ENCODE results near the gene VPS33A. TPM values are rescaled to one million over a fixed set of nuclear protein-coding genes. Genes with fewer than 3 reads are reported as not detected.

Gene VPS33A
- polyA plus RNA-seq, 1 donor (not counting 4 experiments of a cell fraction or from before 2014, with no cell fraction given) = 17.5 TPM

DNA sequence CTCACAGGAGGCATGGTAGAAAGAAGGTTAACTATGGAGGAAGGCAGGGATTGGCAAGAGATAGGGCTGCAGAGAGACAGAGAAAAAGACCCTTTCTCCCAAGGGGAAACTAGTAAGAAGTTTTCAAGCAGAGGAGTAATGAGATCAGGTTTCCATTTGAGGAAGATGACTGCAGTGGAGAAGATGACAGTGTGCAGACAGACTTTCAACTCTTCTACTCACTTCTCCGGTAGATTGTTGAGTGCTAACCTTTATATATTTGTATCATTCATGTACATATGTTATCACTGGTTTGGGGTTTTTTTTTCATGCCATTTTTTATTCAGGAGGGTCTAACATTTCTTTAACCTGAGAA, 68.7 kb downstream of the VPS33A start:
- no peaks in the 10 kb centered on the region for H4K20me1 ChIP-seq (ENCODE audit: control insufficient read depth, extremely low read depth, insufficient read depth, low read length)
- no peaks in the 10 kb centered on the region for H3K36me3 ChIP-seq (ENCODE audit: control insufficient read depth in 2 of 2, extremely low read depth in 1 of 2, insufficient read depth in 2 of 2, low read length in 2 of 2)
- H3K9me1 ChIP-seq (ENCODE audit: control insufficient read depth, extremely low read depth, insufficient read depth, low read length) = no peaks in the 10 kb centered on the region
- no peak overlapping the region for H3K4me3 ChIP-seq (ENCODE audit: control insufficient read depth in 2 of 3, extremely low read depth in 1 of 3, insufficient read depth in 2 of 3, low read depth in 1 of 3, low read length in 3 of 3)
- H3K27me3 ChIP-seq (ENCODE audit: control insufficient read depth, extremely low read depth, insufficient read depth, low read length) = no peaks in the 10 kb centered on the region
- H3K9ac ChIP-seq (ENCODE audit: control insufficient read depth, extremely low read depth, insufficient read depth, low read length) = no peak overlapping the region
- TF ChIP-seq, protein P1, sequence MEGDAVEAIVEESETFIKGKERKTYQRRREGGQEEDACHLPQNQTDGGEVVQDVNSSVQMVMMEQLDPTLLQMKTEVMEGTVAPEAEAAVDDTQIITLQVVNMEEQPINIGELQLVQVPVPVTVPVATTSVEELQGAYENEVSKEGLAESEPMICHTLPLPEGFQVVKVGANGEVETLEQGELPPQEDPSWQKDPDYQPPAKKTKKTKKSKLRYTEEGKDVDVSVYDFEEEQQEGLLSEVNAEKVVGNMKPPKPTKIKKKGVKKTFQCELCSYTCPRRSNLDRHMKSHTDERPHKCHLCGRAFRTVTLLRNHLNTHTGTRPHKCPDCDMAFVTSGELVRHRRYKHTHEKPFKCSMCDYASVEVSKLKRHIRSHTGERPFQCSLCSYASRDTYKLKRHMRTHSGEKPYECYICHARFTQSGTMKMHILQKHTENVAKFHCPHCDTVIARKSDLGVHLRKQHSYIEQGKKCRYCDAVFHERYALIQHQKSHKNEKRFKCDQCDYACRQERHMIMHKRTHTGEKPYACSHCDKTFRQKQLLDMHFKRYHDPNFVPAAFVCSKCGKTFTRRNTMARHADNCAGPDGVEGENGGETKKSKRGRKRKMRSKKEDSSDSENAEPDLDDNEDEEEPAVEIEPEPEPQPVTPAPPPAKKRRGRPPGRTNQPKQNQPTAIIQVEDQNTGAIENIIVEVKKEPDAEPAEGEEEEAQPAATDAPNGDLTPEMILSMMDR (optimal IDR thresholded peaks at IDR 0.05 in 1 of 3, IDR thresholded peaks at IDR 0.05 in 1 of 3, conservative IDR thresholded peaks at IDR 0.05 in 1 of 3; ENCODE audit: extremely low read depth in 1 of 3, insufficient read depth in 2 of 3, low read length in 3 of 3) = no peak
- TF ChIP-seq EZH2 (IDR thresholded peaks at IDR 0.05; ENCODE audit: low read length) = no peak
- DNase-seq (ENCODE audit: low read depth, low spot score) (no peak), FAIRE-seq (no peak)
- dilution Hi-C loops (cut with MboI; ENCODE audit: extremely low pct_ligation_motif_present, low sequenced_read_pairs) = no loop called here
- H3K4me2 ChIP-seq (ENCODE audit: control insufficient read depth, extremely low read depth, insufficient read depth, low read depth, low read length) = no peak overlapping the region
- H3K4me1 ChIP-seq (ENCODE audit: control insufficient read depth, extremely low read depth, insufficient read depth, low read length) = no peaks in the 10 kb centered on the region
- H2AFZ ChIP-seq (ENCODE audit: control insufficient read depth, low read length) = no peak overlapping the region
- H3K27ac ChIP-seq (ENCODE audit: control insufficient read depth, insufficient read depth, low read length) = no peak overlapping the region
- no peaks in the 10 kb centered on the region for H3K79me2 ChIP-seq (ENCODE audit: control insufficient read depth, insufficient read depth, low read length)
- H3K9me3 ChIP-seq (ENCODE audit: control insufficient read depth, low read depth, low read length) = peaks cover 3% of the 10 kb centered on the region

DNA sequence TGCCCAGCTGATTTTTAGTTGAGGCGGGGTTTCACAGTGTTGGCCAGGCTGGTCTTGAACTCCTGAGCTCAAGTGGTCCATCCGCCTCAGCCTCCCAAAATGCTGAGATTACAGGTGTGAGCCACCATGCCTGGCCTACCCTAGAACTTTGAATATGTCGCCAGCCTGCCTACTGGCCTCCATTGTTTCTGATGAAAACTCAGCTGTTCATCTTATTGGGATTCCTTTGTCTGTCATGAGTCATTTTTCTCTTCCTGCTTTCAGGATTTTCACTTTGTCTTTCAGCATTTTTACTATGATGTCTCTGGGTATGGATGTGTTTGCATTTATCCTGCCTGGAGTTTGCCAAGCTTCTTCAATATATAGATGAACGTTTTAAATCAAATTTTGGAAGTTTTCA, 70.9 kb downstream of the VPS33A start:
- Histone ChIP-seq H3K4me2 (ENCODE audit: control insufficient read depth, extremely low read depth, insufficient read depth, low read depth, low read length) (no peak overlapping the region), H3K9me1 (ENCODE audit: control insufficient read depth, extremely low read depth, insufficient read depth, low read length) (no peaks in the 10 kb centered on the region), H3K36me3 (ENCODE audit: control insufficient read depth in 2 of 2, extremely low read depth in 1 of 2, insufficient read depth in 2 of 2, low read length in 2 of 2) (no peaks in the 10 kb centered on the region), H2AFZ (ENCODE audit: control insufficient read depth, low read length) (no peak overlapping the region), H3K4me1 (ENCODE audit: control insufficient read depth, extremely low read depth, insufficient read depth, low read length) (no peaks in the 10 kb centered on the region), H3K79me2 (ENCODE audit: control insufficient read depth, insufficient read depth, low read length) (no peaks in the 10 kb centered on the region), H3K4me3 (ENCODE audit: control insufficient read depth in 2 of 3, extremely low read depth in 1 of 3, insufficient read depth in 2 of 3, low read depth in 1 of 3, low read length in 3 of 3) (no peak overlapping the region), H4K20me1 (ENCODE audit: control insufficient read depth, extremely low read depth, insufficient read depth, low read length) (no peaks in the 10 kb centered on the region), H3K9me3 (ENCODE audit: control insufficient read depth, low read depth, low read length) (peaks cover 3% of the 10 kb centered on the region), H3K27ac (ENCODE audit: control insufficient read depth, insufficient read depth, low read length) (no peak overlapping the region), H3K27me3 (ENCODE audit: control insufficient read depth, extremely low read depth, insufficient read depth, low read length) (no peaks in the 10 kb centered on the region), H3K9ac (ENCODE audit: control insufficient read depth, extremely low read depth, insufficient read depth, low read length) (no peak overlapping the region)
- no peak for DNase-seq (ENCODE audit: low read depth, low spot score)
- no peak for FAIRE-seq
- no peak for TF ChIP-seq EZH2 (IDR thresholded peaks at IDR 0.05; ENCODE audit: low read length)
- TF ChIP-seq, protein P1 (optimal IDR thresholded peaks at IDR 0.05 in 1 of 3, IDR thresholded peaks at IDR 0.05 in 1 of 3, conservative IDR thresholded peaks at IDR 0.05 in 1 of 3; ENCODE audit: extremely low read depth in 1 of 3, insufficient read depth in 2 of 3, low read length in 3 of 3) = no peak
- dilution Hi-C loops (cut with MboI; ENCODE audit: extremely low pct_ligation_motif_present, low sequenced_read_pairs) = no loop called here

All from keratinocyte (primary cell).